GM13977 (cell line): ENCODE measurements around the gene TGFBRAP1.

Experiments used
- DNase-seq: peaks from one replicate; pipeline ENCODE4 v3.0.0; 2012; ENCODE audit warnings: low spot score
- CTCF ChIP-seq: IDR thresholded peaks from 2 replicates; pipeline ENCODE4 v1.5.1; 2012; ENCODE audit warnings: mild to moderate bottlenecking, control low read depth; ENCODE audit not compliant: insufficient read depth; ENCODE audit errors: extremely low read depth, missing control alignments
- in situ Hi-C: fragments of 300-500 bp; cut with MboI; formaldehyde crosslinking; loops from one replicate; pipeline ENCODE4 v1.12.0; 2022; ENCODE audit warnings: low sequenced_read_pairs, low pct_unique_long_range_greater_than_20kb, mixed read lengths, inconsistent platforms; ENCODE audit not compliant: unreplicated experiment

The TGFBRAP1 gene

DNA sequence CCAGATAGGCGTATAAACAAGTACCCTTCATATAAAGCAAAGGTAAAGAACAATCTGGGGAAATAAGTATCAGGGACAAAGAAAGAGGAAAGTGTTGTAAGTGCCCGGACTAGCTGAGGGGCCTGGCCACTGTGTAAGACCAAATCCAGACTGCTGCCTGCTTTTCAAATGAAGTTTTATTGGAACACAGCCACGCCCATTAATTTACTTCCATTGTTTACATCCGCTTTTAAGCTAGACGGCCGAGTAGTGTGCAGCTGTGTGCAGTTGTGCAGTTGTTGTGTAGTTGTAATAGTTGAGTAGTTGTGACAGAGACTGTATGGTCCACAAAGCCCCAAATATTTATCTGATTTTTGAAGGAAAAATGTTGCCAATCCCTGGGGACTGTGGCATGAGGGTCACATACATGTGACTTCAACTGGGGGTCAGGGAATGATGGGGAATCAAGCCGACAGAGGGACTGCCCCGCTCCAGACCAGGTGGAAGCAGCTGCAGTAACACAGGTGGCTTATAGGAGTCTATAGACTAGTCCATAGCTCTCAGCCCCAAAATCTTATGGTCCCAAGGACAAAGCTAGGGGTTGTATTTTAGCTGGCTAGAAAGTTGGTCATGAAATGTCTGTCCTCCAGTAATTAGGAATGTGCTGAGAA, 39.3 kb upstream of the TGFBRAP1 start:
- no peak for TF ChIP-seq CTCF
- in situ Hi-C loops, result loop anchor here (25.0 kb wide), 1 partner anchor 1168 kb away; no protein-coding TSS in a partner anchor
- DNase-seq, result no peak

DNA sequence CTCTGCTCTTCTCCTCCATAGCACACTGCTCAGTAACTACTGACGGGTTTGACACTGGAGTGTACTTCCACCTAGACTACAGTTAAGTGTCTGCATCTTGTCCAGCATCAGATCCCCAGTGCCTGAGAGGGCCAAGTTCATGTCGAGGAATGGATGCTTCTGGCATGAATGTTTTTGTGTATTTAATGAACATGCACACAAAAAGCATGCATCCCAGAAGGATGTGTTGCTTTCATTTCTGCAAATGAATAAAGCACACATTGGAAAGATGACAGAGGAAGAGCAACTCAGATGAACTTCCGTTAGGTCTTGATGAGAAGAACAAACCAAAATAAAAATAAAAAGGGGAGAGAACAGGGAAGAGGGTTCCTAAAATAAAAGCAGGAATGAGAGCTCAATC, 35.7 kb upstream of the TGFBRAP1 start:
- TF ChIP-seq CTCF, result no peak
- in situ Hi-C loops, result loop anchor here (25.0 kb wide), 1 partner anchor 1172 kb away; no protein-coding TSS in a partner anchor
- DNase-seq, result no peak

DNA sequence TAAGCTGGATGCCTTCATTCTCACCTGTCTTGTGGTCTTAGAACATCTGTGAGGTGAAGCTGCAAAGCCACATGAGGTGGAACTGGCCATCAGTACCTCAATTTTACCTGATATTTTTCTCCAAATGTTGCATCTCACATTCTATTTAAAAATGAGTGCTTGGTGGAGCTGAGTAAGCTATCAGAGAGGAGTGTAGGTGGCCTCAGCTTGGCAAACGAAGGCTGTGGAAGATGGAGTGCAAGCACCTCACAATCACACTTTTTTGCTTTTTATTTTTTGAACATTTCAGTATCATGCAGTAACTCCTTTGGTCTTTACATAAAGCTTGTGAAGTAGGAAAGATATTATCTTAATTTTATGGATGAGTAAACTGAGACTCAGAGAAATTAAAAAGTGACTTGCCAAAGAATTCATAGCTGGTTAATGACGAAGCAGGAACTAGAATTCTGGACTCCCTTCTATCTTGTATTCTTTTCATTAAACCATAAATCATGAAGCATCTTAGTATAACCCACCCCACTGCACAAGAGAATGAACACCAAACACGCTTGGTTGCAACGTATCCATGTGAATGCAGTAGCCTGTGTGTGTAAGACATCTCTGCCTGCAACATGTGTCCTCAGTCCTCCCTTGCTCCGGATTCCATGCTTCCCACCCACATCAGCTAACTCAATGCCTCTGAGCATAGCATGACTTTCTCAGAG, 35.1 kb upstream of the TGFBRAP1 start:
- in situ Hi-C loops, result loop anchor here (25.0 kb wide), 1 partner anchor 1173 kb away; no protein-coding TSS in a partner anchor
- TF ChIP-seq CTCF, result no peak
- no peak for DNase-seq

DNA sequence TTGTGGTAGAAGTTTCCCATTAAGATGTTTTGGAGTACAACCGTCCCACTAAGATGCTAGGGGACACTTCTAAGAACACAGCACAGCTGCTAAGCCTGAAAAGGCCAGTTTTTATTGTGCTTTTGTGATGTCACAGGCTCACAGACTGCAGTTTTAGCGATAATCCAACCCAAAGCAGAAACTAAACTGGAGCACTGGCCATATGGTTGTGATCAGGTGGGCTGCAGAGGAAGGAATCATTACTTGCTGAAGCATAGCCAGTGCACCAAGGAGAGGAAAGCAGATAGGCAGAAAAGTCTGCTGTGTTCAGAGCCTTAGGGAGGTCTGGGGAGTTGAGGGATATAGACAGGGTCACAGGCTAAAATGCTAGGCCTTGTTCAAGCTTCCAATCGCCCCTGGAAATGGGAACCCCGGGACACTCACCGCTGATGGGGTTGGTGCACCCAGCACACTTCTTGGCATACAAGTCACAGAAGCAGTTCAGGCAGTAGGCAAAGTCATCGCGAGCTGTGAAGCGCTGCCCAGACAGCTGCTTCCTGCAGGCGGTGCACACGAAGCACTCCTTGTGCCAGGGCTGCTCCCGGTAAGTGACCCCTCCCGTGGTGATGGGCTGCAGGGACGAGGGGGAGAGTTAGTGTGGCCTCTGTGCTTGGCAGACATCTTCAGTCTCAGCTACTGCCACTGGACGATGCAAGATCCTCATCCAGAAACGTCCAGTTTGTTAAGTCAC, 33.5 kb upstream of the TGFBRAP1 start:
- in situ Hi-C loops, result loop anchor here (25.0 kb wide), 1 partner anchor 1174 kb away; no protein-coding TSS in a partner anchor

DNA sequence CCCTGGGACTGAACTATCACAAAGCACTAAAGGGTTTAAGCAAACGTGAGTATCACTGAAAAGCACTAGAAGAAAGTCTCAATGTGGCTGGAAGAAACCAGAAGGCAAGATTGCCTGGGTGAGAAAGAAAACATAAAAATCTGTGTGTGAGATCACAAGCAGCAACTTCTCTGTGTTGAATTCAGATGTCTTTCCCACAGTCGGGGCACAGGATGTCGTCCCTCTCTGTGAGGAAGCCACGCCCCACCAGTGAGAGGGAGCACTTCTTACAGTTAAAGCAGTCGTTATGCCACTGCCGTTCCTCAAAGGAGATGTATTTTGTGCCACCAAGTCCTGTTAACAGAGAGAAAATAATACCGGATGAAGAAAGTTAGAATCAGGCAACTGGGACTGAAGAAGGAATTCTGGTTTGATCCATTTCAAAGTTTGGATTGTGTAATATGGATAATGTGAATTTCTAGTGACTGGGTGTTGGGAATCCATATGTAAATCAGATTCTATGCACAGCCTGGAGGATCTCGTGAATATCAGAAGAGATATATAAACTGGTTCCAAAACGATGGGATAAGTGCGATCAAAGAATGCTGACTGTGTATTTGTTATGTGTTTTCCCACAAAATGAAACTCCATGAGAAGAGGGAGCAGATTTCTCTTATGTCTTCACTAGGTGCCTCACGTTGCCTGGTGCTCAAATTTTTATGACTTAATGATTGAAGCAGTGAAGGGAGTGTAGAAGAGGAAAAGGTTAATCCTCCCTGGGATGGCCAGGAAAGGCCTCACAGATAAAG, 31.8 kb upstream of the TGFBRAP1 start:
- no peak for DNase-seq
- in situ Hi-C loops, result loop anchor here (25.0 kb wide), 1 partner anchor 1176 kb away; no protein-coding TSS in a partner anchor
- no peak for TF ChIP-seq CTCF

More for the DNA sequence above, 33.5 kb upstream of the TGFBRAP1 start:
- no peak for TF ChIP-seq CTCF
- no peak for DNase-seq

- in situ Hi-C loops, result loop anchor here (25.0 kb wide), 1 partner anchor 1179 kb away; no protein-coding TSS in a partner anchor
- no peak for DNase-seq
- no peak for TF ChIP-seq CTCF
These were observed 29.1 kb upstream of the TGFBRAP1 start for GRCh38 chr2:105358593-105358992.
